ENCODE results near the gene FBXW8. TPM values are rescaled to one million over a fixed set of nuclear protein-coding genes. Genes with fewer than 3 reads are reported as not detected.

FBXW8 gene
- total RNA-seq, 4 donors from 2014 or later, result 7.8 to 29.9 (median 10.3) TPM

DNA sequence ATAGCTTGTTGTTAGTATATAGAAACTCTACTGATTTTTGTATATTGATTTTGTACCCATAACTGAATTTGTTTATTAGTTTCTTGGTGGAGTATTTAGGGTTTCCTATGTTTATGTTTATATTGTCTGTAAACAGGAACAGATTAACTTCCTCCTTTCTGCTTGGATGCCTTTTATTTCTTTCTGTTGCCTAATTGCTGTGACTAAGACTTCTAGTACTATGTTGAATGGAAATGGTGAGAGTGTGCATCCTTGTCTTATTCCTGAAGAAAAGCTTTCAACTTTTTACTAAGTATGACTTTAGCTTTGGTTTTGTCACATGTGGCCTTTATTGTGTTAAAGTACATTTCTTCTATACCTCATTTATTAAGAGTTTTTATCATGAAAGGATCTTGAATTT is 20.9 kb downstream of the FBXW8 start:
- no peak for TF ChIP-seq POLR2AphosphoS5 (IDR thresholded peaks at IDR 0.05)
- no peak for TF ChIP-seq EP300 (IDR thresholded peaks at IDR 0.05; ENCODE audit: low read depth)
- no peak for TF ChIP-seq POLR2A (IDR thresholded peaks at IDR 0.05)
- TF ChIP-seq, protein P1, sequence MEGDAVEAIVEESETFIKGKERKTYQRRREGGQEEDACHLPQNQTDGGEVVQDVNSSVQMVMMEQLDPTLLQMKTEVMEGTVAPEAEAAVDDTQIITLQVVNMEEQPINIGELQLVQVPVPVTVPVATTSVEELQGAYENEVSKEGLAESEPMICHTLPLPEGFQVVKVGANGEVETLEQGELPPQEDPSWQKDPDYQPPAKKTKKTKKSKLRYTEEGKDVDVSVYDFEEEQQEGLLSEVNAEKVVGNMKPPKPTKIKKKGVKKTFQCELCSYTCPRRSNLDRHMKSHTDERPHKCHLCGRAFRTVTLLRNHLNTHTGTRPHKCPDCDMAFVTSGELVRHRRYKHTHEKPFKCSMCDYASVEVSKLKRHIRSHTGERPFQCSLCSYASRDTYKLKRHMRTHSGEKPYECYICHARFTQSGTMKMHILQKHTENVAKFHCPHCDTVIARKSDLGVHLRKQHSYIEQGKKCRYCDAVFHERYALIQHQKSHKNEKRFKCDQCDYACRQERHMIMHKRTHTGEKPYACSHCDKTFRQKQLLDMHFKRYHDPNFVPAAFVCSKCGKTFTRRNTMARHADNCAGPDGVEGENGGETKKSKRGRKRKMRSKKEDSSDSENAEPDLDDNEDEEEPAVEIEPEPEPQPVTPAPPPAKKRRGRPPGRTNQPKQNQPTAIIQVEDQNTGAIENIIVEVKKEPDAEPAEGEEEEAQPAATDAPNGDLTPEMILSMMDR (IDR thresholded peaks at IDR 0.05), result no peak
- intact Hi-C loops (cut with DNase I; ENCODE audit: low total_unique reads), result no loop called here
- Histone ChIP-seq H3K4me3 (no peak overlapping the region), H3K9me3 (no peaks in the 10 kb centered on the region), H3K27me3 (no peaks in the 10 kb centered on the region), H3K4me1 (peaks cover 3 to 32% (median 11%) of the 10 kb centered on the region in 4 donors), H3K36me3 (peaks cover 0 to 21% (median 0%) of the 10 kb centered on the region in 4 donors), H3K27ac (no peak overlapping the region)
- no peak for DNase-seq
- in situ Hi-C loops (cut with MboI; ENCODE audit: low pct_ligation_motif_present in 1 of 4, low pct_unique_long_range_greater_than_20kb in 1 of 4, low sequenced_read_pairs in 3 of 4), result no loop called here

DNA sequence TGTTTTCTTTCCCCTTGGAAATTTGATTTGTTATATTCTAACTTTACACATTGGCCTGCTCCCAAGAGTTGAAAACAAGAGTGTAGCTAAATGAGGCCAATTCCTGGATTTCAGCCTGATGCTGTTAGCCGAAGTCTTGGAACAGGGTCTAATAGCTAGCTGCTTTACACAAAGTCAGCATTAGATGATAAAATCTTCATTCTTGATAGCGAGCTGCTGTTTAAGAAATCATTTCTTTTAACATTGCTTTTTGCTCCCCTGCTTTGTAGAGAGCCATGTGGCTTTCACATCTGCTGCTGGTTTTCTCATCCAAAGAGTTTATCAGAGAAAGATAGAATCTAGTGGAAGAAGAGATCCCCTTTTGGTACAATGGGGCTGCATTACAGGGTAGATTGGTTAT is 22.3 kb downstream of the FBXW8 start:
- TF ChIP-seq, protein P1 (IDR thresholded peaks at IDR 0.05), result no peak
- TF ChIP-seq POLR2AphosphoS5 (IDR thresholded peaks at IDR 0.05) (no peak), EP300 (IDR thresholded peaks at IDR 0.05; ENCODE audit: low read depth) (no peak), POLR2A (IDR thresholded peaks at IDR 0.05) (no peak)
- H3K27ac ChIP-seq, result no peak overlapping the region
- intact Hi-C loops (cut with DNase I; ENCODE audit: low total_unique reads) (no loop called here), in situ Hi-C loops (cut with MboI; ENCODE audit: low pct_ligation_motif_present in 1 of 4, low pct_unique_long_range_greater_than_20kb in 1 of 4, low sequenced_read_pairs in 3 of 4) (no loop called here)
- H3K4me3 ChIP-seq, result no peak overlapping the region
- no peak for DNase-seq
- H3K27me3 ChIP-seq, result no peaks in the 10 kb centered on the region
- WGBS, 2 donors (ENCODE audit: low coverage in 1 of 2), result 64% methylated on average over 2 of the region's 2 CpGs
- peaks cover 0 to 18% (median 0%) of the 10 kb centered on the region in 4 donors for H3K36me3 ChIP-seq
- H3K9me3 ChIP-seq, result no peaks in the 10 kb centered on the region
- H3K4me1 ChIP-seq, result peaks cover 3 to 33% (median 9%) of the 10 kb centered on the region in 4 donors

DNA sequence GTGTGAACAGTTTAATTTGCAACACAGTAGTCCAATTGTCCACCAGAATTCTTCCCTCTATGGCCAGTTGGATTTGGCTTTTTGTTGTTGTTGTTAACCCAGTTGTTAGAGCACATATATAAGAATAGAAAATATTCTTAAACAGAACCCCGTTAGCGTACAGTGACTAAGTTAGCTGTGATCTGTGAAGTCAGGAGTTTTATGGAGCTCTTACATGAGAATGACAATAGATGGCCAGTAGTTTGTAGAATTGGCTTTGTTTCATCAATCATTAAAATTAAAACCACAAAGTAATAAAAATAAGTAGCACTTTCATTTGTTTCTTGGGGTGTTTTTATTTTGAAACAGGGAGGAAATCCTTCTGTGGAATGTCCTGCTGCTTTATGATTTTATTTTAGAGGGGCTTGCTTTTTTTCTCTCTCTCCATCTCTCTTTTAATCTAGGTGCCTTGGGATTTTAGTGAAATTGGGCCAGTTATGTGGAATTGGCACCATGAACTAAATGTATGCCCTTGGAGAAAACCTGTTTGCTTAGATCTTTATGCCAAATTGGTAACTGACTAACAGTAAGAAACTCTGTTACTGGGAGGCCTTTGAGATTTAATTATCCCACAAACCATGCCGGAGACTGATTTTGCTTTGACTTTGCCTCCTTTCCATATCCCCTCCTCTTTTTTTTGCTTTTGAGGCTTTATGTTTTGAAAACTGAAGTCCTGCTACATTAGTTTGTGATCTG is 22.9 kb downstream of the FBXW8 start:
- TF ChIP-seq POLR2AphosphoS5 (IDR thresholded peaks at IDR 0.05), result no peak
- TF ChIP-seq EP300 (IDR thresholded peaks at IDR 0.05; ENCODE audit: low read depth), result no peak
- TF ChIP-seq, protein P1 (IDR thresholded peaks at IDR 0.05), result no peak
- TF ChIP-seq POLR2A (IDR thresholded peaks at IDR 0.05), result no peak
- in situ Hi-C loops (cut with MboI; ENCODE audit: low pct_ligation_motif_present in 1 of 4, low pct_unique_long_range_greater_than_20kb in 1 of 4, low sequenced_read_pairs in 3 of 4) (no loop called here), intact Hi-C loops (cut with DNase I; ENCODE audit: low total_unique reads) (no loop called here)
- 82 to 84% methylated on average over 3 of the region's 3 CpGs for WGBS, 2 donors (ENCODE audit: low coverage in 1 of 2)
- no peak for DNase-seq
- Histone ChIP-seq H3K9me3 (no peaks in the 10 kb centered on the region), H3K4me1 (peaks cover 3 to 39% (median 9%) of the 10 kb centered on the region in 4 donors), H3K36me3 (peaks cover 0 to 14% (median 0%) of the 10 kb centered on the region in 4 donors), H3K27me3 (no peaks in the 10 kb centered on the region), H3K27ac (no peak overlapping the region), H3K4me3 (no peak overlapping the region)

DNA sequence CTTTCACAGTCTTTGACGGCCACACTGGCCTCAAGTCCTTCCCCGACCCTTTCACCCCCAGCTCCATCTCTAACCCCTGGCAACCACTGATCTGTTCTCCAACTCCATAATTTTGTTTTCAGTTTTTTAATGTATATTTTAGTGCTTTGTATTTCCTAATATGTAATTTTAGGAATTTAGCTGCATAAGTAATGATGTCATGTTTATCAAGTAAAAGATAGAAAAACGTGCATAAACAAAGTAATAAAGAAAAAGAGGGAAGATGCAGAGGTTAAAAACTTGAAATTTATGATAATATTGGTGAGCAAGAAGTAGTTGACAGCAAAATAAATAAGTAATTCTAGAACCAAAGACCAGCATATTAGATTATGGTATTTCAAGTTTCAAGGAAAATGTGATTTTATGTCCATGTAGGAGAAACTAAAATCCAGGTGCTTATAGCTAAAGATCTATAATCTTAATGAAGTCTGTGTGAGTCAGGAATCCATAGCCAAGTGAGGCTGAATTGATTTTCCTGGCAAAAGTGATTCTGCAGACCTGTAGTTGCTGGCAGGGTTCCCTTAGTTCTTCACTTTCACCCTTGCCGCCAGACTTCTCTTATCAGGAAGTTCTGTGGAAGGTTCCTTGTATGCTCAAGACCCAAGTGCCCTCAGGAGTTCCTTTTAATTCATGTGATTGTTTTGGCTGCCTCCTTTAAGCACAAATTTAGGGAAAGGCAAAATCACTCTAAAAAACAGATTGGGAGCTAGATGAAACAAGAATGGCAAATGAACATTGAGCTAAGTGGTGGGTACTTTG is 24.4 kb downstream of the FBXW8 start:
- TF ChIP-seq POLR2A (IDR thresholded peaks at IDR 0.05), result no peak
- no peak for TF ChIP-seq POLR2AphosphoS5 (IDR thresholded peaks at IDR 0.05)
- TF ChIP-seq EP300 (IDR thresholded peaks at IDR 0.05; ENCODE audit: low read depth), result no peak
- TF ChIP-seq, protein P1 (IDR thresholded peaks at IDR 0.05), result no peak
- WGBS, 2 donors (ENCODE audit: low coverage in 1 of 2), result 78 to 82% methylated on average over 4 of the region's 4 CpGs
- H3K9me3 ChIP-seq, result no peaks in the 10 kb centered on the region
- intact Hi-C loops (cut with DNase I; ENCODE audit: low total_unique reads), result no loop called here
- H3K27me3 ChIP-seq, result no peaks in the 10 kb centered on the region
- in situ Hi-C loops (cut with MboI; ENCODE audit: low pct_ligation_motif_present in 1 of 4, low pct_unique_long_range_greater_than_20kb in 1 of 4, low sequenced_read_pairs in 3 of 4), result no loop called here
- DNase-seq, result no peak
- H3K4me1 ChIP-seq, result peaks cover 3 to 39% (median 9%) of the 10 kb centered on the region in 4 donors
- peaks cover 0 to 2% (median 0%) of the 10 kb centered on the region in 4 donors for H3K36me3 ChIP-seq
- H3K27ac ChIP-seq, result no peak overlapping the region
- no peak overlapping the region for H3K4me3 ChIP-seq

All from transverse colon (tissue), 4 donors.